GM19452 (cell line): ENCODE data around the gene VTI1A.
"Not testable (repeated sequence)": the region's sequence is repeated elsewhere in the genome, so short reads cannot be mapped to it uniquely, and the experiment has no call there.

Experiments
- ATAC-seq: cut with Tn5 transposase; IDR thresholded peaks from one replicate; pipeline ENCODE4 v1.9.1; 2021; ENCODE audit not compliant: unreplicated experiment

Gene VTI1A

GRCh38 chr10:112538168-112538567 lies 91.2 kb downstream of the VTI1A start:
- no peak for ATAC-seq

- ATAC-seq, result no peak
Observed at GRCh38 chr10:112539340-112539739, 92.3 kb downstream of the VTI1A start.

- not testable (repeated sequence) for ATAC-seq
Observed at GRCh38 chr10:112542823-112543222, 95.8 kb downstream of the VTI1A start.

- ATAC-seq, result no peak
Observed at GRCh38 chr10:112546474-112546873, 99.5 kb downstream of the VTI1A start.

- ATAC-seq, result no peak
Observed at GRCh38 chr10:112548535-112549276, 101.7 kb downstream of the VTI1A start.

- ATAC-seq, result no peak
Observed at GRCh38 chr10:112552593-112553110, 105.6 kb downstream of the VTI1A start.

- no peak for ATAC-seq
Observed at GRCh38 chr10:112553315-112553714, 106.3 kb downstream of the VTI1A start.

GRCh38 chr10:112554263-112554662 lies 107.2 kb downstream of the VTI1A start:
- no peak for ATAC-seq

GRCh38 chr10:112557197-112557596 lies 110.2 kb downstream of the VTI1A start:
- no peak for ATAC-seq

- no peak for ATAC-seq
Observed at GRCh38 chr10:112558476-112559142, 111.6 kb downstream of the VTI1A start.

- ATAC-seq, result no peak
Observed at GRCh38 chr10:112559349-112559748, 112.3 kb downstream of the VTI1A start.

GRCh38 chr10:112562122-112562521 lies 115.1 kb downstream of the VTI1A start:
- no peak for ATAC-seq

GRCh38 chr10:112562809-112563663 lies 116.0 kb downstream of the VTI1A start:
- no peak for ATAC-seq

GRCh38 chr10:112564337-112564736 lies 117.3 kb downstream of the VTI1A start:
- ATAC-seq, result no peak

- ATAC-seq, result no peak
Observed at GRCh38 chr10:112565434-112566053, 118.5 kb downstream of the VTI1A start.

GRCh38 chr10:112570585-112570984 lies 123.6 kb downstream of the VTI1A start:
- ATAC-seq, result no peak

- no peak for ATAC-seq
Observed at GRCh38 chr10:112579578-112579977, 132.6 kb downstream of the VTI1A start.

GRCh38 chr10:112580267-112580666 lies 133.3 kb downstream of the VTI1A start:
- ATAC-seq, result no peak

- ATAC-seq, result no peak
Observed at GRCh38 chr10:112581921-112582320, 134.9 kb downstream of the VTI1A start.

GRCh38 chr10:112583236-112583939 lies 136.4 kb downstream of the VTI1A start:
- no peak for ATAC-seq
